HG02678 (cell line): ENCODE measurements around the gene LPIN2.
A peak's percentile ranks its signal among the peaks of the same experiment; 100 is the strongest.

Source experiments
- ATAC-seq: cut with Tn5 transposase; IDR thresholded peaks from one replicate; pipeline ENCODE4 v1.9.1; 2021; ENCODE audit warnings: mild to moderate bottlenecking, moderate library complexity; ENCODE audit not compliant: unreplicated experiment

Gene LPIN2

DNA sequence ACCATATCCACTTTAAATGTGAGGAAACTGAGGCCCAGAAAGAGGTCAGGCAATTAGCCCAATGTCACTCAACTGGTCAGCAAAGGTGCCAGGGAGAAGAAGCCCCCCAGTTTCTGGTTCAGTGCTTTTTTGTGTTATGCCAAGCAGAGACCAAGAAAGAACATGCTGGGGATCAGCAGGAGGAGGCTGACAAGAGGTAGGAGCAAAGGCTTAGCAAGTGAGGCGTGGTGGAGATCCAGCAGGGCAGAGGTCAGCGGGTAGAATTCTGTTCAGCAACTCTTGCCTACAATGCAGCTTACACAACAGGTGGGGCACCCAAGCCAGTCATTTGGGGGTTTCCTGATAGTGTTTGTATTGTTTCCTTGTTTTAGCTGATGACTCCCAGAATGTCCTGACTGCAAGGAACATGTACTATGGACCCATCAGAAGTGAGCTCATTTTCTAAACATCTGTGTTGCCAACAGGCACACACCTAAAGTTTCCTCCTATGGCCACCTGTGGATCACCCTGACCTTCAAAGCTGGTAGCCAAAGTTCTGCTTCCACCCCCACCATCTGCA, 28.2 kb downstream of the LPIN2 start:
- ATAC-seq: no peak

DNA sequence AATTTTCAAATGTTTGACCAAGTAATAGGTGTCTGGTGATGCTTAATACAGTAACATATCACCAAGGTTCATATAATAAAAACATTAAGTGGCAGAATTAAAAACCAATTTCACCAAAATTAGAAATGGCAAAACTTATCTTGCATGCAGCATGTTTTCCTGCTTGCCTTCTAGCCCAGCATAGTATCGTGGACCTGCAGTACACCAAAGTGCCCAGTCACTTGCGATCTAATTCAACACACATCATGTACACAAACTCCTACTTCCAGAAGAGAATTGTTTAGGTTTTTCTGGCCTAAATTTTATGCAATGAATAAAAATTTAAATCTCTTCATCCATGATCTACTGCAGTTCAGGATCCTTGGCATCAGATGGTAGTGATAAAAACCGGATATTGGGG, 28.9 kb downstream of the LPIN2 start:
- no peak for ATAC-seq

DNA sequence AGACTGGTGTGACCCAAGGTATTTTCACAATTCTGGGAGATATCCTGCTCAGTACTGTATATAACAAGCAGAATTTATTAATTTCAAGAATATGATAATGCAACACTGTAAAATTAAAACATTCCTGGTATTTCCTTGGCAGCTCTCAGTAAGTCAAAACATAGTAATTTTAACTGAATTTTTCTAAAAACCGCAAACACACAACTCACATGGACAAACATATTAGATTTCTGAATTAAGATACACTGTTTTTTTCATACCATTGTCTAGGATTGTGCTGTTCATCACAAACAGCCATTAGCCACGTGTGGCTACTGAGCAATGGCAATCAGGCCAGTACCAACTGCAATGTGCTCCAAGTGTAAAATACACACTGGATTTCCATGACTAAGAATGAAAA, 29.6 kb downstream of the LPIN2 start:
- ATAC-seq: no peak

DNA sequence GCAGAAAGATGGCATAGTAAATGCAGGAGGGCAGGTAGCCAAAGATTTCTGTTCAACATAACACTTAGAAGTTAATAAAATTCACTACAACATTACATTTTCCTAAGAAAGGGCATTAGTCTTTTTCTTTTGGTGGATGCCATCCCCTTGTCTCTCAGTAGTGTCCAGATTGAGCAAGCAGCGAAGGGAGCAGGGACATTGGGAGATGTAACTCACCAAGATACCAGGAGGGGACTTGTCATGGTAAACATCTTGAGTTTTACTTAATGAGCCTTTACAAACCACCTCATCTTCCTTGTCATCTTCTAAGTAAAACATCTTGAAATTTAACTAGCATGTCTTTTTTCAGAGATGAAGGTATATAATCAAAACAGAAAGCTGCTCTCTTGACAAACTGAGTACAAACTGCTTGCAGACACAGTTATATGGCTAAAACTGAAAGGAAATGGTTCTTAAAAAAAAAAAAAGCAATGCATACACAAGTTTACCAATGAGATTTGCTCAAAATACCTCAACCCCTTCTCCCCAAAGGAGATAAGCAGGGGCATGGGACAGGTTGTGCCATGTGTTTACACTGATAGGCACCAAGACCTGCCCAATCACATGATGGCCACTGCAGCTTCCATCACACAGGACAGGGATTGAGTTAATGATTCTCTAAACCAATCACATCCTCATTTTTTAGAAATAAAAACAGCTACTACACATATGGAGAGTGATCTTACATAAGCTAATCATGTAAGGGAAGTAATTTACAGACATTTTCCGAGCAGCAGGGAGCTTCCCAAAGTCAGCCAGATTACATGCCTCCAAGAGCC, 30.3 kb downstream of the LPIN2 start:
- ATAC-seq: no peak

DNA sequence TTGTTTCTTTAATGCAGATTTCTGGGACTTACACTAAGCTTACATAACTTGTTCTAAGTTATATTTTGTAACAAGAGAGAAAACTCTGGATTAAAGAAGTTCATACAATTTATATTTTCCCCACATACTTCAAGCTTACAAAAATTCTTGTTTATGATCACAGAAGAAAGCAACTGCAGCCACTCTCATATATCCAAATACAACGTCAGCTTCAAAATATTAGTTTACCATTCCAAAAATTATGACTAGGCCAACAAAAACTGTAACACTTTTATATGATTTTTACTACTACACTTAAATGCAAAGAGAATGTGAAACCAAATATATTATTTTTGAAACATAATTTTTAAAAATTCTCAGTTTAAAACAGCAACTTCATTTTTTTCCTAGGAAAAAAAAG, 30.9 kb downstream of the LPIN2 start:
- no peak for ATAC-seq

DNA sequence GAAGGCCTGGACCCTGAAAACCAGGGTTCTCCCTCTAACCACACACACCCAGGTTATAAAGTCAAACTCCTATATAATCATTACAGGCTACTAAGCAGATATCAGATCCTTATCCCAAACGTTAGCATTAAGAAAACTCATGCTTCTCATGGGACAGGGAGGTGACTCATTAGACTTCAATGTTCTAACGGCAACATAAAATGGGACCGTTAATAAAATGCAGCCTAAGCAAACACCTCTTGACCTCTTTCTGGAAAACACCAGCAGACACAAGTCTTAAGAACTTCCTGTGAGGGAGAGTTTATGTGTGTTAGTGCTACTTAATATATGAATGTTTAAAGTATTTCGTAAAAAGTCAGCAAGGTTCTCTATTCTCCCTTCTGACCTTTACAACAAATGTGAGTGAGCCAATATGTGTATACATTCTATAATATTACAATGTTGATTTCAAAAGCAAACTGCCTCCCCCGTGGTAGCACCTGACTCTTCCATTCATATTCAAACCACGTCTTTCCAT, 31.7 kb downstream of the LPIN2 start:
- ATAC-seq: no peak

DNA sequence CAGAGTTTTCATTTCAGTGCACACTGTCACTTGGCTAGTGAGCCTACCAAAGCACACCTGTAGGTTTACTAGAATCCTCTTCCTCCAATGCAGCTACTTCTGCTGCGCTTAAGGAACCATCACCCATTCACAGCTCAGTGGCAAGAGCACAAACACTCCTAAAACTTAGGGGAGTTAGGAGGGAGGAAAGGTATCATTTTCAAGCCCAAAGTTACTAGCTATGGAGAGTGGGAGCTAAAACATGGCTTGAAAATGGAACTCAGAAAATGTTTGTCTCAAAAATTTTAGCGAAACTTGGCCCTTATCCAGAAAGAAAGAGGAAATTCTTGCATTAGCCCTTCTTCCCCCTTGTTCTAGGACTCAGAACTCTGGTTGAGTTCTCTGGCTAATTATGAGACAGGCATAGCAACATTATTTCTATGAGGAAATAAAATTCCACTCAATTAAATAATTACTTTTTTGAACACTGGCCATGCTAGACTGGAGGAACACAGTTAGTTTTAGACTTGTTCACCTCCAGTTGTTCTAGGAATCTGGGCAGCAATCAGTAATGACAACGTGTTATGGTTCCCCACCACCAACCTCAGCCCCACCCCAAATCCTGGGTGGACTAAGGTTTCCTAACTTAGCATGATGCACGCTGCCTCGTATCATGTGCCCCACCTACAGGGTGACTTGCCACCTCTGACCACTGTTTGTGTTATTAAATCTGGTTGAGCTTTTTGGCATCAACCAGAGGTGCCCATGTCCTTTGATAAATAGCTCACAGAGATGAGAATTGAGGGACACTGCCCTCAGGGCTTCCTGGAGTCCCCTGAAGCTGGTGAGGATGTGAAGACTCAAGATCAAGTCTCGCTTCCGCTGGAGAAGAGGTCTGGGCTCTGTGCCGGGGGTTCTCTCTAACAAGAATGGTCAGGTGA, 32.8 kb downstream of the LPIN2 start:
- no peak for ATAC-seq

DNA sequence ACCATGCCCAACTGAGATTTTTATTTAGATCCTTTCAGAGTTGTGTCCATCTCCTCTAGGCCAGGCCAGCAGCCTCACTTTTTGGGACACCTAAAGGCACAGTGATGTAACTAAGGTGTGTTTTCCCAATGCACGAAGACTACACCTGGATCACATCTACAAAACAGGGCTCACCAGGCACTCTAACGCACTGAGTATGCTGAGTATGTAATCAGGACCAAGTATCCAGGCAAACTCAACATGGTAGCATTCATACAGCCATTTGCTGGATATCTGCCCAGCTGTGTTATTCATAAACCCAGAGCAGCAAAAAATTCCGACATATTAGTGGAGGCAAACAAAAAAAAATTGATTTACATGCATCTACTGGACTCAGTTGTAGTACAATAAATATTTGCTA, 33.8 kb downstream of the LPIN2 start:
- no peak for ATAC-seq

DNA sequence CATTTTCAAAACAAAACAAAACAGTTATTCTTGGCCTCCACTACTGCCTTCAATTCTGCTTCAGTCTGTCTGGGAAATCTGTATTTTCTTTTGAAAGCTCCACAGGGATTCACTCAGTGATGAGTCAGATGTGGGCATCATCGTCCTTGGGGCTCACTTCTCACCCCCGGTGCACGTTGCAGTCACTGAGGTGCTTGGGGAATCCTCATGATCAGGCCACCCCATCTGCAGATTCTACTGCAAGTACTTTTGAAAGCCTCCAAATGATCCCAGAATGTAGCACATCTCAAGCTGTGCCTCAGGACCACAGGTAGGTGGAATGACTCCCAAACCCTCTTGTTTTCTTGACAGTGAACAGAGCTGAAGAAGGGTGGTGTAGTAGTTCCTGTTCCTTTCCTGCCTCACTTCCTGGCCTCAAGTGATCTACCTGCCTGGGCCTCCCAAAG, 34.3 kb downstream of the LPIN2 start:
- no peak for ATAC-seq

DNA sequence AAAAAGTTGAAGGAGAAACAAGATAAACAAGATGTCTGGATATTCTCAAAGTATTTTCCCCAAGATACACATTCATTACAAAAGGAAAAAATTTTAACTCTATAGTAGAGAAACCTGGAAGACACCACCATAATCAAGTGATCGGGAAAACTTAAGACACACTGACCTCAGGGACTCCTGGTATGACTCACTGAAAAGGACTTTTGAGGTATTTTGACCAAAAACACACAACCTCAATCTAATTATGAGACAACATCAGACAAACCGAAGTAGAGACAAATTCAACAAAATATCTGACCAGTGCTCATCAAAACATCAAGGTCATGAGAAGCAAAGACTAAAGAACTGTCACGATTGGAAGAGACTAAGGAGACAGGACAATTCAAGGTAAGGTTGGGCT, 34.7 kb downstream of the LPIN2 start:
- no peak for ATAC-seq

DNA sequence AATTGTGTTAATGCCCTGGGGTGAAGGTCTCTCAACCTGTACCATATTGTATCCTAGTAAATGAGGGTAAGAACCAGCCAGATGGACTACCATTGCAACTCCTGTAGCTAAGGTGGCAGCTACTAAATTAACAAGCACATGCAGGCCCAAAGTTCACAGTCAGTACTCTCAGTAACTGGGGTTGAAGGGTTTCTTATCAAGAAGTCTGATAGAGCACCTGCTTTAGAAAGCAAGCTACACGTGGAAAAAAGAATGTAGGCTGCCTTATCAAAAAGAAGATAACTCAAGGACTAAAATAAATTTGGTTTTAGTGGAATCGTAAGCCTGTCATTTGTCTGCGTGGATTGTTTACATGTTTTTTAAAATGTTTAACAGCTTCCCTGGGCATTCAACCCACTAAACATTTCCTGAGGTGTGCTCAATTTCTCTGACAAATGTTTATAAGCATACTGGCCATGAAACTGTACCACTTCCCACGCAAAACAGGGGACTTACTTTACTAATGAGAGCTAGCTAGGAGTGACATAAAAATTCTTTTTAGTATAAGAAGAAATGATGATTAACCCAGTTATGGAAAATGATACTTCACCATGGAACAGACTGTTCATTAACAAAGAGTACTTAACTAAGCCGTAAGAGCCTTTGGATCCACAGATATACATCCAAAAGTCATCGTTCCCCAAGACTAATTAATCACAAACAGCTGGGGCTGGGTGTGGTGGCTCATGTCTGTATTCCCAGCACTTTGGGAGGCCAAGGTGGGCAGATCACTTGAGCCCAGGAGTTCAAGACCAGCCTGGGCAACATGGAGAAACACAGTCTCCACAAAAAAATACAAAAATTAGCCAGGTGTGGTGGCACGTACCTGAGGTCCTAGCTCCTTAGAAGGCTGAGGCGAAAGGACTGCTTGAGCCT, 36.5 kb downstream of the LPIN2 start:
- ATAC-seq: no peak

DNA sequence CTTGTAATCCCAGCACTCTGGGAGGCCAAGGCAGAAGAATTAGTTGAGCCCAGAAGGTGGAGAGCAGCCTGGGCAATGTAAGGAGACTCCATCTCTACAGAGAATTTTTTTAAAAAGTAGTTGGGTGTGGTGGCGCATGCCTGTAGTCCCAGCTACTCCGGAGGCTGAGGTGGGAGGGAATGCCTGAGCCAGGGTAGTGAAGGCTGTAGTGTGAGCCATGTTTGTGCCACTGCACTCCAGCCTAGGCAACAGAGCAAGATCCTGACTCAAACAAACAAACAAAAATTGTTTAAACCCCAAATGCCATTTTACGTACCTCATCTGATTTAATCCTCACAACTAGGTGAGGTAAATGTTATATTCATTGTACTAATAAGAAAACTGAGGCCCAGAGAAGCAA, 38.2 kb downstream of the LPIN2 start:
- ATAC-seq: no peak

DNA sequence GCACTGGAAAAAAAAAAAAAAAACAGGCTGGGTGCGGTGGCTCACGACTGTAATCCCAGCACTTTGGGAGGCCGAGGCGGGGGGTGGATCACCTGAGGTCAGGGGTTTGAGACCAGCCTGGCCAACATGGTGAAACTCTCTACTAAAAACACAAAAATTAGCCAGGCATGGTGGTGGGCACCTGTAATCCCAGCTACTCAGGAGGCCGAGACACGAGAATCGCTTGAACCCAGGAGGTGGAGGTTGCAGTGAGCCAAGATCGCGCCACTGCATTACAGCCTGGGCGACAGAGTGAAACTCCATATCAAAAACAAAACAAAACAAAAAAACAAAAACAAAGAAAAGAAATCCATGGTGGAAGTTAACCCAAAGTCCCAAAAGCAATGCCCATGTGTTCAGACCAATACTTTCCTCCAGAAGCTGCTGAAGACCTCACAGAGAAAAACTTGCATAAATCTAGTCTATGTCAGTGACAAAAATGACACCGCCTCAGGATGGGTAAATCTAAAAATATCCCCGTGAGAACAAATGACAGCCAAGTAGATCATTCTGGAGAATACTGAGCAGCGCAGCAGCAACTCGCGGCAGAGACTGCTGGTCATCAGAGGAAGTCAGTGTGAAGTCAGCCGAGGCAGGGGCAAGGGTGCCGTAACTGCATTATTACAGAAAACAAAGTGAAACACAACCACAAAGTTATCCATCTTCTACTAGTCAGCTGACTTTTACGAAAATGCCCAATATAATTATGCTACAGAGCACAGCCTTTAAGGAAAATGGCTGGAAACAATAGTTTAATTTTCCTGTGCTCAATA, 41.0 kb downstream of the LPIN2 start:
- peak; percentile 80 for ATAC-seq

DNA sequence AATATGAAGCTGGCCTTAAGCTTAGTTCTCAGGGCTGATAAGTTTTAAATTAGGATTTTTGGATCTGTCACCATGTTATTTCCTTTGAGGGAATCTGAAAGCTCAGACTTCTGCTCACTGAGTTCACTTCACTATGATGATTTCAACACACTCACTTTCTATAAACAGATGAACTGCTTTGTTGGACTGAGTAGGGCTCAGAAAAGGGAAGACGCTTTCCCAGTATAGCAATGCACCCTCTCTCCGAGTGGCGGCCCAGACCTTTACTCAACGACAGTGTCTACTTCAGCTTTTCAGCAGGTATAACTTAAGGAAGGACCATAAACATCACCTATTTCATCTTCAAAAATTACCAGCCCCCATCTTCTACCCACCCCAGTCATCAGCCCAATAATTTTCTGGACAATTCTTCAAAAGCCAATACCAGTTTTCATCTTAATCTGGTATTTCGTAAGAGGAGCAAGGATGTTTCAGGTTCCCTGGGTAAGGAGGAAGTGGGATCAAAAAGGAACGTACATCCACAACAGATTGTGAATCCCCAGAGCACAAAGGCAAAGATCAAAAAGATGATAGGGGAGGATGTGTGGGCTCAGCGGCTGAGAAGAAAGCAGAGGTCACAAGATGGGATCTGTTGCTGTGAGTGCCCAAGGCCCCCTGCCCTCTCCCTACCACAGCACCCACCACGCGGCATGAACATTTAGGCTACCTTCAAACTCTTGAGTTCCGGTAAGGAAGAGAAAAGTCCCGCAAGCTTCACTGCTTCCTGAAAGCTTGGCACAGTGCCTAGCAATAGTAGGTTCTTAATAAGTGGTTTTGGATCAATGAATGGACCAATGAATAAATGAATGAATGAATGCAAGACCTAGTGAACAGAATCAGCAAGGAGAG, 41.9 kb downstream of the LPIN2 start:
- no peak for ATAC-seq

DNA sequence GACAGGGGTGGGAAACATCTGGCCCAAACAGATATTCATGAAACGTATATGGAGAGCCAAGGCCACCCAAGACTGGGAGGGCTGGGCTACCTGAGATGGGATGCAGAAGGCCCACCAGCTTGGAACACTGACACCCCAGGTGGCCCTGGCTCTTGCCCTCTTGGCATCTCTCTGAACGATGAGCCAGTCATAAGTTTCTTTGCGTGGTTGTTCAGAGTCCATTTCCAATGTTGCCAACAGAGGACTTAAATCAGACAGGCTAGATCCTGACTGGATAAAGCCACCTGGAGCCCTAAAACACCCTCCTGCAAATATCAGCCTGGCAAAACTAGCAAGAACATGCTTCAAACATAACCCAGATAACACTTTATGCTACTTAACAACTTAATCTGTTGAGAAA, 42.6 kb downstream of the LPIN2 start:
- ATAC-seq: no peak

DNA sequence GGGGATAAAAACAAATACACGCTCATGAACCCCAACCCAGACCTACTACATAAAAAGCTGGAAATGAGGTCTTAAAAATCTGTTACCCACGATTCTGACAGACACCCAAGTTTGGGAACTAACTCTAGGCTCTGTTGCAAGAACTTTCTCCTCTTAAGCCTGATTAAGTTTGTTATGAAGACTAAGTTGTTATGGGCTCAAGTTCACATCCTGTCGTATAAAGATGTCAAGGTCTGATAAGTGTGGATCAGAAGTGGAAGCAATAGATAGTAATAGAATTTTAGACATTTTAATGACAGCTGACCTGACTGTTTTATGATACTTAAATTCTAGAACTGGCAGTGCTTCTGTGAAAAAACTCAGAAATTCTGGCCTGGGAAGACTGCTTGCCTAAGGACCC, 43.2 kb downstream of the LPIN2 start:
- no peak for ATAC-seq

DNA sequence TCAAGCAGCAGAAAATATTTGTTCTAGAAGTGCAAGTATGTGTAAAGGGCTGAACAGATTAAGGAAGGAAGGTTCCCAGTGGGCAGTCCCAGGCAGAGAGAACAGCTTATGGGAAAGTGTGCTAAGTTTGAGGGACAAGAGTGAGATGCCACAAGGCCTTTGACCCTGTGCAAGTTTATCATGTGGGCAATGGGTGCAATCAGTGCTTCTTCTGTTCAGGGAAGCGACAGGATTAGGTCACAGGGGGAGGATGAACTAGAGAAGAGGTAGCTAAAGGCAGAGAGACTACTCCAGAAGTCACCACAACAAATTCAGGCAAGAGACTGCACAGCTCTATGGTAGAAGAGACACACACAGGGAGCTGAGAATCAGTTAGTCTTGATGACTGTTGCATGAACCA, 44.3 kb downstream of the LPIN2 start:
- ATAC-seq: no peak

DNA sequence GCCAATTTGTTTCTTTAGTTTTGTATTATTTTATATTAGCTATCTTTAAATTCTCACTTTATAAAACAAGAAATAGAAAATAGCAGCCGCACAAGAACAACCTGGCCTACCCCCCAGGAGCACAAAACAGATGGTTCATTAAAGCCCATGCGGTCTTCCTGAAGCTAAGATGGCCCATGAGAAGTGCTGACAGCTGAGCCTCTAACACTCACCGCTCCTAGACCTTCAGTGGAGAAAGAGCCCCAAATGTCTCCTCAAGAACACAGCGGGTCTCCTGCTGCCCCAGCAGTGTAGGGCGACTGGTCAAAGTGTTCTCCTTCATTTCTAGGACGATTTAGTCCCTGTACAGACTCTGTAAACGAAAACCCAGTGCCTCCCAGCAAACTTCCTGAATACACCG, 45.1 kb downstream of the LPIN2 start:
- ATAC-seq: no peak

DNA sequence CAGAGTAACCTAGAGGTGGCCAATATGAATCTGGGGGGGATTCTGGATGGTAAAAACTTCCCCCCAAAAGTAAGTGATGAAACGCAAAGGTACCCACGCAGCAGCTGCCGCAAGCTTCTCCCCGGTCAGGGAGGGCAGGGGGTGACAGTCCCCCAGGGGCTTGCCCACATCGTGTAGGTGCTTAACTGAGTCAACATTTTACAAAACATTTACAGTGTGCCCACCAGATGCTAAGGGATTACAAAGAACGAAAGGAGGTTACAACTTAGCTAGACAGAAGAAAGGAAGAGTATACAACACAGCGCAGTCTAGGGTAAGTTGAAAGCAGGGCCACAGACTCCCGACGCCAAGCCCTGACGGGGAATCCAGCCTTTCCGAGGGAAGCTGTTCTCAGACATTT, 45.6 kb downstream of the LPIN2 start:
- peak; percentile 33 for ATAC-seq
